Astrocyte (in vitro differentiated cells and primary cell): ENCODE results near the gene IQCE. TPM values are rescaled to one million over a fixed set of nuclear protein-coding genes. Genes with fewer than 3 reads are reported as not detected.

Source experiments
- DNase-seq: peaks from one replicate; pipeline ENCODE4 v3.0.0-alpha.2; 2010; ENCODE audit warnings: low read depth
- FAIRE-seq: peaks from 2 replicates; lab custom pipeline; 2011; peaks lifted over from hg19 to GRCh38; lab: Jason Lieb, UNC
- H2AFZ ChIP-seq: 2 replicates; pipeline ENCODE4 v1.6.0; 2012; ENCODE audit warnings: low read depth, low read length, inconsistent platforms
- H3K27ac ChIP-seq: 2 replicates; pipeline ENCODE4 v1.5.1; 2011; ENCODE audit warnings: low read depth, low read length, inconsistent platforms
- H3K27me3 ChIP-seq: 2 replicates; pipeline ENCODE4 v1.6.0; 2011; ENCODE audit warnings: low read length, inconsistent platforms; ENCODE audit not compliant: insufficient read depth
- H3K36me3 ChIP-seq: 2 replicates; pipeline ENCODE4 v1.5.1; 2011; ENCODE audit warnings: low read length, inconsistent platforms; ENCODE audit not compliant: insufficient read depth
- H3K4me1 ChIP-seq: 2 replicates; pipeline ENCODE4 v1.5.1; 2011; ENCODE audit warnings: low read length, inconsistent platforms; ENCODE audit not compliant: insufficient read depth
- H3K4me2 ChIP-seq: 2 replicates; pipeline ENCODE4 v1.6.0; 2012; ENCODE audit warnings: low read length, inconsistent platforms
- H3K4me3 ChIP-seq: 2 replicates; pipeline ENCODE4 v1.5.1; 2011; ENCODE audit warnings: low read depth, mild to moderate bottlenecking, low read length, inconsistent platforms; ENCODE audit not compliant: insufficient read depth
- H3K79me2 ChIP-seq: 2 replicates; pipeline ENCODE4 v1.6.0; 2012; ENCODE audit warnings: mild to moderate bottlenecking, low read length, inconsistent platforms; ENCODE audit not compliant: insufficient read depth
- H3K9ac ChIP-seq: 2 replicates; pipeline ENCODE4 v1.6.0; 2012; ENCODE audit warnings: mild to moderate bottlenecking, low read length, inconsistent platforms
- H3K9me3 ChIP-seq: 2 replicates; pipeline ENCODE4 v1.5.1; 2012; ENCODE audit warnings: low read depth, mild to moderate bottlenecking, low read length, inconsistent platforms; ENCODE audit not compliant: insufficient read depth
- H4K20me1 ChIP-seq: 2 replicates; pipeline ENCODE4 v1.6.0; 2012; ENCODE audit warnings: low read length, inconsistent platforms; ENCODE audit not compliant: insufficient read depth
- H3K27ac Mint-ChIP-seq: one replicate; pipeline ENCODE4 v1.8.0; 2021; ENCODE audit warnings: mild to moderate bottlenecking, mixed read lengths; ENCODE audit not compliant: unreplicated experiment
- H3K27me3 Mint-ChIP-seq: one replicate; pipeline ENCODE4 v1.8.0; 2021; ENCODE audit warnings: low read depth, mixed read lengths; ENCODE audit not compliant: unreplicated experiment
- H3K36me3 Mint-ChIP-seq: one replicate; pipeline ENCODE4 v1.8.0; 2021; ENCODE audit warnings: low read depth, mixed read lengths; ENCODE audit not compliant: unreplicated experiment
- H3K4me1 Mint-ChIP-seq: one replicate; pipeline ENCODE4 v1.8.0; 2021; ENCODE audit warnings: low read depth, mixed read lengths; ENCODE audit not compliant: unreplicated experiment
- H3K4me3 Mint-ChIP-seq: one replicate; pipeline ENCODE4 v1.8.0; 2021; ENCODE audit warnings: mild to moderate bottlenecking, moderate library complexity, mixed read lengths; ENCODE audit not compliant: unreplicated experiment
- H3K9me3 Mint-ChIP-seq: one replicate; pipeline ENCODE4 v1.8.0; 2021; ENCODE audit warnings: mild to moderate bottlenecking, mixed read lengths; ENCODE audit not compliant: unreplicated experiment
- CTCF ChIP-seq: IDR thresholded peaks from 2 replicates; pipeline ENCODE4 v1.5.1; 2011; ENCODE audit warnings: low read depth, mild to moderate bottlenecking, inconsistent platforms, low read length, moderate library complexity; ENCODE audit not compliant: insufficient read depth
- EZH2 ChIP-seq: IDR thresholded peaks from 2 replicates; pipeline ENCODE4 v1.6.1; 2012; ENCODE audit warnings: mild to moderate bottlenecking, low read length, inconsistent platforms; ENCODE audit not compliant: insufficient read depth
- total RNA-seq: library from RNA; stranded (reverse); gene quantifications from 2 replicates; pipeline ENCODE4 v1.2.1, GENCODE V29; 2021

Gene IQCE
- total RNA-seq, 1 donor from 2014 or later = 13.1 TPM

GRCh38 chr7:2606539-2606936 is 47.8 kb downstream of the IQCE start:
- Histone ChIP-seq H3K4me1 (no peaks in the 10 kb centered on the region), H3K9me3 (no peaks in the 10 kb centered on the region), H3K4me2 (no peak overlapping the region), H3K79me2 (no peaks in the 10 kb centered on the region), H4K20me1 (no peaks in the 10 kb centered on the region), H3K27ac (no peak overlapping the region), H3K9ac (no peak overlapping the region), H3K27me3 (no peaks in the 10 kb centered on the region), H3K36me3 (no peaks in the 10 kb centered on the region), H2AFZ (no peak overlapping the region), H3K4me3 (no peak overlapping the region)
- Mint-ChIP-seq H3K27ac (no peak overlapping the region), H3K4me1 (peaks cover 4% of the 10 kb centered on the region), H3K27me3 (peaks cover 6% of the 10 kb centered on the region), H3K9me3 (no peaks in the 10 kb centered on the region), H3K36me3 (peaks cover 19% of the 10 kb centered on the region), H3K4me3 (no peak overlapping the region)
- DNase-seq = no peak
- FAIRE-seq = no peak
- TF ChIP-seq CTCF (no peak), EZH2 (no peak)

GRCh38 chr7:2607122-2607922 is 48.5 kb downstream of the IQCE start:
- DNase-seq (no peak), FAIRE-seq (no peak)
- Mint-ChIP-seq H3K4me3 (no peak overlapping the region), H3K36me3 (peaks cover 14% of the 10 kb centered on the region), H3K27me3 (peaks cover 6% of the 10 kb centered on the region), H3K4me1 (peaks cover 11% of the 10 kb centered on the region), H3K27ac (no peak overlapping the region), H3K9me3 (no peaks in the 10 kb centered on the region)
- Histone ChIP-seq H3K36me3 (no peaks in the 10 kb centered on the region), H3K79me2 (no peaks in the 10 kb centered on the region), H3K9ac (no peak overlapping the region), H3K27me3 (no peaks in the 10 kb centered on the region), H3K4me2 (no peak overlapping the region), H3K27ac (no peak overlapping the region), H3K4me1 (no peaks in the 10 kb centered on the region), H3K4me3 (no peak overlapping the region), H2AFZ (no peak overlapping the region), H3K9me3 (no peaks in the 10 kb centered on the region), H4K20me1 (no peaks in the 10 kb centered on the region)
- TF ChIP-seq EZH2 (no peak), CTCF (no peak)
